ENCODE measurements around the gene MVK.

DNA sequence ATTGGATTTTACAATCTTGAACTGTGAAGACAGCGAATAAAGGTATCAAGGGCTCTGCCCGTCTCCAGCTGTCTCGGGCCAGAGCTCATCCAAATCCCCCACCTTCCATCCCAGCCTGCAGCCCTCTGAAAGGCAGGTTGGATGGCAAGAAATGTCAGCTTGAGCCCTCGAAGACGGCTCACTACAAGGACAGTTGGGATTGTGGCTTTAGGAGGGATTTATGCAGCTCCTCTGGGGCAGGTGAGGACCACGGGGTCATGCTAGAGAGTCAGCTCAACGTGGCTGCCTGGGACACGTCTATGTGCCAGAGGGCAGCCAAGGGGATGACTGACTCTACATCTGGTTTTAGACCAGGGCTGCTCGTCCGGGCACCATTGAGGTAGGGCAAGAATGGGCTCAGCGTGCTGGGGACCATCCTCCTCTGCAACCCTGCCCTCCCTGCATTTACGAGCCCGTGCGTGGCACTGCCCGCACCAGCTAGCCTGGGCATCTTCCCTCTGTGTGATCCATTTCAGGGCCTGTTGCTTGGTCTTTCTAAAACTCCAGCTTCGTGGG lies 16.2 kb downstream of the MVK start:
- TF ChIP-seq, protein P1, sequence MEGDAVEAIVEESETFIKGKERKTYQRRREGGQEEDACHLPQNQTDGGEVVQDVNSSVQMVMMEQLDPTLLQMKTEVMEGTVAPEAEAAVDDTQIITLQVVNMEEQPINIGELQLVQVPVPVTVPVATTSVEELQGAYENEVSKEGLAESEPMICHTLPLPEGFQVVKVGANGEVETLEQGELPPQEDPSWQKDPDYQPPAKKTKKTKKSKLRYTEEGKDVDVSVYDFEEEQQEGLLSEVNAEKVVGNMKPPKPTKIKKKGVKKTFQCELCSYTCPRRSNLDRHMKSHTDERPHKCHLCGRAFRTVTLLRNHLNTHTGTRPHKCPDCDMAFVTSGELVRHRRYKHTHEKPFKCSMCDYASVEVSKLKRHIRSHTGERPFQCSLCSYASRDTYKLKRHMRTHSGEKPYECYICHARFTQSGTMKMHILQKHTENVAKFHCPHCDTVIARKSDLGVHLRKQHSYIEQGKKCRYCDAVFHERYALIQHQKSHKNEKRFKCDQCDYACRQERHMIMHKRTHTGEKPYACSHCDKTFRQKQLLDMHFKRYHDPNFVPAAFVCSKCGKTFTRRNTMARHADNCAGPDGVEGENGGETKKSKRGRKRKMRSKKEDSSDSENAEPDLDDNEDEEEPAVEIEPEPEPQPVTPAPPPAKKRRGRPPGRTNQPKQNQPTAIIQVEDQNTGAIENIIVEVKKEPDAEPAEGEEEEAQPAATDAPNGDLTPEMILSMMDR (optimal IDR thresholded peaks at IDR 0.05 in 1 of 3, IDR thresholded peaks at IDR 0.05 in 1 of 3, conservative IDR thresholded peaks at IDR 0.05 in 1 of 3; ENCODE audit: extremely low read depth in 1 of 3, insufficient read depth in 2 of 3, low read length in 3 of 3): no peak
- TF ChIP-seq EZH2 (IDR thresholded peaks at IDR 0.05; ENCODE audit: low read length): no peak
